A673 (cell line): ENCODE measurements around the gene TMED9. TPM values are rescaled to one million over a fixed set of nuclear protein-coding genes. Genes with fewer than 3 reads are reported as not detected.

Experiments used
- BruUV-seq: library from RNA; stranded (reverse); fragments of 400-500 nt; replicated peaks from 2 replicates; lab custom pipeline; 2021; lab: Mats Ljungman, UMichigan
- CTCF ChIA-PET: fragments of 300-600 bp; sonication (Branson Sonifier 250); formaldehyde crosslinking; loops from one replicate; lab custom pipeline; 2022; ENCODE audit warnings: antibody characterized with exemption; lab: Charles Lee
- POLR2A ChIA-PET: fragments of 300-600 bp; sonication (Branson Sonifier 250); formaldehyde crosslinking; loops from one replicate; lab custom pipeline; 2022; ENCODE audit warnings: antibody characterized with exemption; ENCODE audit not compliant: low non-redundant PET; lab: Charles Lee
- DNase-seq: peaks from one replicate; pipeline ENCODE4 v3.0.0-alpha.2; 2015; ENCODE audit warnings: low spot score
- H3K27ac ChIP-seq: fragments of 200-600 bp; sonication (generic); 2 replicates; pipeline ENCODE4 v1.5.1; 2016; ENCODE audit warnings: mixed run types, low read depth, mild to moderate bottlenecking, mixed read lengths, antibody characterized with exemption, low read length; ENCODE audit not compliant: poor library complexity, severe bottlenecking
- H3K27me3 ChIP-seq: fragments of 200-600 bp; sonication (generic); replicated peaks from 2 replicates; pipeline ENCODE4 v1.6.1; 2017; ENCODE audit warnings: mixed run types, low read depth, mild to moderate bottlenecking, mixed read lengths, antibody characterized with exemption, low read length; ENCODE audit not compliant: insufficient read depth, poor library complexity
- H3K36me3 ChIP-seq: fragments of 200-600 bp; sonication (generic); 2 replicates; pipeline ENCODE4 v1.6.1; 2016; ENCODE audit warnings: mixed run types, mild to moderate bottlenecking, mixed read lengths, antibody characterized with exemption, low read length; ENCODE audit not compliant: insufficient read depth, poor library complexity, severe bottlenecking
- H3K4me1 ChIP-seq: fragments of 200-600 bp; sonication (generic); 2 replicates; pipeline ENCODE4 v1.6.1; 2017; ENCODE audit warnings: mixed run types, mild to moderate bottlenecking, mixed read lengths, antibody characterized with exemption, low read length; ENCODE audit not compliant: insufficient read depth, poor library complexity, severe bottlenecking
- H3K4me3 ChIP-seq: fragments of 200-600 bp; sonication (generic); 2 replicates; pipeline ENCODE4 v1.5.1; 2016; ENCODE audit warnings: low read depth, mixed run types, mild to moderate bottlenecking, mixed read lengths, low read length; ENCODE audit not compliant: poor library complexity, severe bottlenecking
- H3K9me3 ChIP-seq: fragments of 200-600 bp; sonication (generic); 2 replicates; pipeline ENCODE4 v1.6.1; 2016; ENCODE audit warnings: mixed run types, low read depth, mild to moderate bottlenecking, mixed read lengths, antibody characterized with exemption, low read length; ENCODE audit not compliant: poor library complexity, severe bottlenecking
- EZH2 ChIP-seq: fragments of 200-600 bp; sonication (generic); IDR thresholded peaks from 2 replicates; pipeline ENCODE4 v1.6.1; 2017; ENCODE audit warnings: borderline replicate concordance, low read depth, mild to moderate bottlenecking, mixed read lengths, antibody characterized with exemption, low read length; ENCODE audit not compliant: poor library complexity, severe bottlenecking
- intact Hi-C: fragments of 100-400 bp; cut with micrococcal nuclease; formaldehyde crosslinking; loops from one replicate; pipeline ENCODE4 v1.10.0; 2022; ENCODE audit not compliant: unreplicated experiment
- total RNA-seq: library from RNA; stranded (reverse); gene quantifications from 2 replicates; pipeline ENCODE4 v1.2.3, GENCODE V29; 2021
- TF ChIP-seq, protein P1 (sequence below): fragments of 300-800, 200-600 bp; sonication (generic); conservative IDR thresholded peaks from 2 replicates; pipeline ENCODE4 v1.5.1; 2017; ENCODE audit warnings: low read depth, mild to moderate bottlenecking, antibody characterized with exemption, low read length, moderate library complexity, mixed read lengths

The TMED9 gene
- total RNA-seq, 1 experiment from 2014 or later = 88.6 TPM

DNA sequence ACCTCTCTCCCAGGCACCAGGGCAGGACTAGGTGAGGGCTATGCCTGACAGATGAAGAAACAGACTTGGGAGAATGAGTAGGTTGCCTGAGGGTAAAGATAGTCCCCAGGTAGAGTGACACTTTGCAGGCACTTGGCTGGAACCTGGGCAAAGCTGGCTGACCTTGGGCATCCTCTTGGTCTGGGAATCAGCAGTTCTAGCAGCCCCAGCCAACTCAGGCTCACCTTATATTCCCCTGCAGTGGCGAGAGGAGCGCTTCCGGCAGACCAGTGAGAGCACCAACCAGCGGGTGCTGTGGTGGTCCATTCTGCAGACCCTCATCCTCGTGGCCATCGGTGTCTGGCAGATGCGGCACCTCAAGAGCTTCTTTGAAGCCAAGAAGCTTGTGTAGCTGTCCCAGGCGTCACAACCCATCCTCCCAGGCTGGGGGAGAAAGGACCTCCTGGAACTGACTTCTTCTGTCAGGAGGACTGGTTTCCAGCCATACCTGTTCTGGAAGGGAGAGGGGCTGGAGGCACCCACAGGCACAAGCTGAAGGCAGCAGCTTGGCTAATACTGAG, 3.1 kb downstream of the TMED9 start:
- intact Hi-C loops = no loop called here
- ChIA-PET CTCF (no interaction called here), POLR2A (no interaction called here)
- H3K4me1 ChIP-seq = no peaks in the 10 kb centered on the region
- no peak overlapping the region for H3K4me3 ChIP-seq
- DNase-seq = no peak
- peaks cover 20% of the 10 kb centered on the region for H3K36me3 ChIP-seq
- H3K27ac ChIP-seq = no peak overlapping the region
- no peak for TF ChIP-seq EZH2
- TF ChIP-seq, protein P1, sequence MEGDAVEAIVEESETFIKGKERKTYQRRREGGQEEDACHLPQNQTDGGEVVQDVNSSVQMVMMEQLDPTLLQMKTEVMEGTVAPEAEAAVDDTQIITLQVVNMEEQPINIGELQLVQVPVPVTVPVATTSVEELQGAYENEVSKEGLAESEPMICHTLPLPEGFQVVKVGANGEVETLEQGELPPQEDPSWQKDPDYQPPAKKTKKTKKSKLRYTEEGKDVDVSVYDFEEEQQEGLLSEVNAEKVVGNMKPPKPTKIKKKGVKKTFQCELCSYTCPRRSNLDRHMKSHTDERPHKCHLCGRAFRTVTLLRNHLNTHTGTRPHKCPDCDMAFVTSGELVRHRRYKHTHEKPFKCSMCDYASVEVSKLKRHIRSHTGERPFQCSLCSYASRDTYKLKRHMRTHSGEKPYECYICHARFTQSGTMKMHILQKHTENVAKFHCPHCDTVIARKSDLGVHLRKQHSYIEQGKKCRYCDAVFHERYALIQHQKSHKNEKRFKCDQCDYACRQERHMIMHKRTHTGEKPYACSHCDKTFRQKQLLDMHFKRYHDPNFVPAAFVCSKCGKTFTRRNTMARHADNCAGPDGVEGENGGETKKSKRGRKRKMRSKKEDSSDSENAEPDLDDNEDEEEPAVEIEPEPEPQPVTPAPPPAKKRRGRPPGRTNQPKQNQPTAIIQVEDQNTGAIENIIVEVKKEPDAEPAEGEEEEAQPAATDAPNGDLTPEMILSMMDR = no peak
- no peaks in the 10 kb centered on the region for H3K27me3 ChIP-seq
- BruUV-seq = no TSS peak
- no peaks in the 10 kb centered on the region for H3K9me3 ChIP-seq

DNA sequence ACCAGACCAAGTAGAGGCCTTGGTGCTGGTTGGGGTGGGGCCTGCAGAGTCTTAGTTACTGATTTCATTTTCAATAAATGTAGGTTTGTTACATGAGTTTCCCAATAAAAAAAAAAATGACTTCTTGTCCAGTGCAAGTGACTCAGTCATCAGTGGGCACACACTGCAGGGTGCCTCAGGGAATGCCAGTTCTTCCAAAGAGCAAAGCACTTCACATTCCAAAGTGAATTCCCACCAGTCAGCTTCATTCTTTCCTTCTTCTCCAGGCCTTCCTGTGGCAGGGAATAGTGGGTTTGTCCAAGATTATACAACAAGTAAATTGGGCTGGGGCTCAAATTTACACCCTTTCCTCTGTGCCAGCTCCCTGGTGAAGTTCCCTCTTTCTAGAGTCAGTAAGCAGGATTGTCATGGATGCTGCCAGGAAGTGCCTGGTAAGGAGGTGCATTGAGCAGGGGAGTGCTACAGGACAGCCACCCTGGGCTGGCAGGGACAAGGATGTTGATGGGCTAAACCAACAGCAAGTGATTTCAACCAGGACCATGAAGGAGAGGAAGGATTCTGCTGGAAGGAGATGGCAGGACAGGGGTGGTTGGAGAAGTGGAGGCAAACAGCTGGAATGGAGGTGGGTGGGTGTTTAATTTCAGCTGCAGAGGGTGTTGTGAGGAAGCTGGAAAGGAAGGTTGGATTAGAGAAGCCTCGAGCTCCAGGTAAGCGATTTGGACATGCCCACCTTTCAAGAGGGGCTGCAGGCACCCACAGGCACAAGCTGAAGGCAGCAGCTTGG, 4.2 kb downstream of the TMED9 start:
- DNase-seq = no peak
- no peak for TF ChIP-seq EZH2
- TF ChIP-seq, protein P1 = no peak
- POLR2A ChIA-PET = no interaction called here
- intact Hi-C loops = no loop called here
- Histone ChIP-seq H3K9me3 (no peaks in the 10 kb centered on the region), H3K27me3 (no peaks in the 10 kb centered on the region), H3K36me3 (peaks cover 20% of the 10 kb centered on the region), H3K4me1 (peaks cover 6% of the 10 kb centered on the region), H3K4me3 (no peak overlapping the region), H3K27ac (no peak overlapping the region)
- CTCF ChIA-PET = no interaction called here
- BruUV-seq = no TSS peak

DNA sequence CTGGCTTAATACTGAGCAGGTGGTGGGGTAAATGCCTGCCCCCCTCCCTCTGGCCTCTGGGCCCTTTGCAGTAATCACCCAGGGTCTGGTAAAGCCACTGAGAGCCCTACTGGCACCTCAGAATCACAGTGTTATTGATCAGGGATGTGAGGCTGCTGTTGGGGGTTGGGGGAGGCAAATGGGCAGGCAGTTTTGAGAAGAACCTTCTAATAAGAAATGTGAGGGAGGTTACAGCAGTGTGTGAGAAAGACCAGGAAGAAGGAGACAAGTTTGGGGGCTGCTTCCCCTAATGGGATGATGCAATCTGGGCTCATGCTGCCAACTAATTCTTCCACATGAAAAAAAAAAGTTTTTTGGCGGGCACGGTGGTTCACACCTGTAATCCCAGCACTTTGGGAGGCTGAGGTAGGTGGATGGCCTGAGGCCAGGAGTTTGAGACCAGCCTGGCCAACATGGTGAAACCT, 4.8 kb downstream of the TMED9 start:
- H3K27ac ChIP-seq = no peak overlapping the region
- POLR2A ChIA-PET = no interaction called here

More for the DNA sequence above, 4.8 kb downstream of the TMED9 start:
- no TSS peak for BruUV-seq
- DNase-seq = no peak
- H3K4me1 ChIP-seq = peaks cover 6% of the 10 kb centered on the region
- no peak overlapping the region for H3K4me3 ChIP-seq
- CTCF ChIA-PET = no interaction called here
- no peaks in the 10 kb centered on the region for H3K27me3 ChIP-seq
- TF ChIP-seq EZH2 = no peak
- TF ChIP-seq, protein P1 = no peak
- peaks cover 20% of the 10 kb centered on the region for H3K36me3 ChIP-seq
- no peaks in the 10 kb centered on the region for H3K9me3 ChIP-seq
- intact Hi-C loops = no loop called here
